Measurements from ENCODE around the gene SACM1L. TPM values are rescaled to one million over a fixed set of nuclear protein-coding genes. Genes with fewer than 3 reads are reported as not detected.

The SACM1L gene
- total and polyA plus RNA-seq, 2 of the 8 experiments (the other 6 are each of a cell fraction or from before 2014, with no cell fraction given): 20.1 to 61.0 TPM

GRCh38 chr3:45684327-45684892 lies 4.8 kb upstream of the SACM1L start:
- Histone ChIP-seq H4K8ac (ENCODE audit: extremely low read depth, insufficient read depth, low read length) (0 out of 2 replicates have a peak overlapping the region, but pooled peaks have one; percentile 4), H3K36me3 (ENCODE audit: control insufficient read depth in 2 of 4, insufficient read depth in 4 of 4, low read length in 3 of 4) (peaks cover 0 to 3% (median 0%) of the 10 kb centered on the region in 4 experiments; a peak in 1 of 8 replicates), H2AFZ (ENCODE audit: low read length) (no peak overlapping the region), H3K4ac (replicated peaks; ENCODE audit: insufficient read length, low read depth, low read length) (no peak overlapping the region), H2AK5ac (ENCODE audit: low read depth, low read length) (peak overlapping the region; percentile 78; the same call in 1 of the 2 replicates), H4K20me1 (replicated peaks in 1 of 2; ENCODE audit: control insufficient read depth in 1 of 2, insufficient read depth in 2 of 2, low read length in 2 of 2) (no peaks in the 10 kb centered on the region), H3K27me3 (replicated peaks in 1 of 4; ENCODE audit: control insufficient read depth in 3 of 4, extremely low read depth in 1 of 4, insufficient read depth in 3 of 4, low read length in 3 of 4) (no peaks in the 10 kb centered on the region), H3K4me1 (replicated peaks in 1 of 4; ENCODE audit: control insufficient read depth in 3 of 4, insufficient read depth in 4 of 4, low read length in 3 of 4) (peaks cover 11 to 16% (median 13%) of the 10 kb centered on the region in 4 experiments; a peak in 6 of 7 replicates), H3K4me3 (ENCODE audit: extremely low read depth in 1 of 4, insufficient read depth in 2 of 4, low read depth in 3 of 4, low read length in 4 of 4) (peak overlapping the region in 2 of 4 experiments; percentile 7 to 21; a peak in 3 of 8 replicates), H3K9ac (replicated peaks in 1 of 4; ENCODE audit: extremely low read depth in 1 of 4, low read depth in 3 of 4, low read length in 3 of 4) (peak overlapping the region in 2 of 4 experiments; percentile 40 to 46; a peak in 3 of 7 replicates), H3K79me1 (ENCODE audit: low read depth, low read length) (no peaks in the 10 kb centered on the region), H3K14ac (ENCODE audit: insufficient read length) (no peak overlapping the region), H3K56ac (replicated peaks; ENCODE audit: insufficient read length, low read depth, low read length) (no peak overlapping the region), H4K5ac (ENCODE audit: insufficient read length, low read depth, low read length) (no peak overlapping the region), H2BK15ac (ENCODE audit: low read length) (peak overlapping the region; percentile 72; the same call in 1 of the 2 replicates), H2BK5ac (ENCODE audit: low read depth, low read length) (peak overlapping the region; percentile 86; the same call in 1 of the 2 replicates), H3K79me2 (ENCODE audit: control insufficient read depth in 1 of 2, insufficient read depth in 2 of 2, low read length in 2 of 2) (no peaks in the 10 kb centered on the region; a peak in 1 of 4 replicates), H4K91ac (replicated peaks; ENCODE audit: insufficient read length, low read length) (peak overlapping the region; percentile 71), H3K18ac (ENCODE audit: extremely low read depth, low read length) (peak overlapping the region; percentile 86; the same call in 1 of the 2 replicates), H2BK120ac (replicated peaks; ENCODE audit: low read depth, low read length) (no peak overlapping the region), H3K9me3 (ENCODE audit: insufficient read depth in 2 of 2, low read depth in 1 of 2, low read length in 1 of 2) (peaks cover 6 to 7% of the 10 kb centered on the region in 2 experiments; a peak in 2 of 4 replicates), H3K27ac (ENCODE audit: low read depth, low read length) (peak overlapping the region; percentile 45; the same call in 1 of the 2 replicates), H3K23me2 (ENCODE audit: low read depth, low read length) (peaks cover 5% of the 10 kb centered on the region), H3K23ac (ENCODE audit: insufficient read length) (no peak overlapping the region), H2BK20ac (ENCODE audit: low read length) (peak overlapping the region; percentile 95), H3K4me2 (ENCODE audit: insufficient read depth in 1 of 2, low read depth in 2 of 2, low read length in 2 of 2) (peak overlapping the region; percentile 32 to 33; a peak in 3 of 4 replicates), H2BK12ac (ENCODE audit: low read depth, low read length) (peak overlapping the region; percentile 93)
- no peak for DNase-seq (ENCODE audit: low read depth in 1 of 2, low spot score in 2 of 2)
- POLR2A ChIA-PET (ENCODE audit: partially characterized antibody): interaction anchor here (0.6 to 2.3 kb wide), 12 partner anchors 8 to 175 kb away, joined by 3 to 14 read pairs (median 4); no protein-coding TSS in a partner anchor
- FAIRE-seq: peak; percentile 88
- CTCF ChIA-PET (ENCODE audit: partially characterized antibody): interaction anchor here (0.9 to 1.8 kb wide), 3 partner anchors 28 to 138 kb away, joined by 3 to 6 read pairs (median 4); no protein-coding TSS in a partner anchor
- WGBS, 2 experiments (ENCODE audit: extremely low coverage in 1 of 2, insufficient coverage in 1 of 2, insufficient read length in 1 of 2, insufficient replicate concordance in 2 of 2, low coverage in 1 of 2, low lambda C conversion rate in 2 of 2, missing lambda C conversion rate in 1 of 2): 47% methylated on average over 12 of the region's 12 CpGs; no CpG with 5 or more reads in 1 of the 2 experiments
- TF ChIP-seq ATF2 (IDR thresholded peaks at IDR 0.05; ENCODE audit: low read length): 0 out of 2 replicates have a peak, but pooled peaks have one; percentile 15
- peak; percentile 41 for TF ChIP-seq ASH2L (IDR thresholded peaks at IDR 0.05; ENCODE audit: low read length)
- TF ChIP-seq, protein P1, sequence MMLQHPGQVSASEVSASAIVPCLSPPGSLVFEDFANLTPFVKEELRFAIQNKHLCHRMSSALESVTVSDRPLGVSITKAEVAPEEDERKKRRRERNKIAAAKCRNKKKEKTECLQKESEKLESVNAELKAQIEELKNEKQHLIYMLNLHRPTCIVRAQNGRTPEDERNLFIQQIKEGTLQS (IDR thresholded peaks at IDR 0.05; ENCODE audit: insufficient read depth, low read depth, low read length): no peak
- no peak for TF ChIP-seq CHD1 (IDR thresholded peaks at IDR 0.05; ENCODE audit: low read depth, low read length)
- TF ChIP-seq RXRA (IDR thresholded peaks at IDR 0.05; ENCODE audit: insufficient read depth, low read depth, low read length): no peak
- no peak for TF ChIP-seq POU5F1 (IDR thresholded peaks at IDR 0.05; ENCODE audit: low read depth, low read length)
- no peak for TF ChIP-seq TAF7 (optimal IDR thresholded peaks at IDR 0.05; ENCODE audit: borderline replicate concordance, low read depth, low read length)
- TF ChIP-seq, protein P2, sequence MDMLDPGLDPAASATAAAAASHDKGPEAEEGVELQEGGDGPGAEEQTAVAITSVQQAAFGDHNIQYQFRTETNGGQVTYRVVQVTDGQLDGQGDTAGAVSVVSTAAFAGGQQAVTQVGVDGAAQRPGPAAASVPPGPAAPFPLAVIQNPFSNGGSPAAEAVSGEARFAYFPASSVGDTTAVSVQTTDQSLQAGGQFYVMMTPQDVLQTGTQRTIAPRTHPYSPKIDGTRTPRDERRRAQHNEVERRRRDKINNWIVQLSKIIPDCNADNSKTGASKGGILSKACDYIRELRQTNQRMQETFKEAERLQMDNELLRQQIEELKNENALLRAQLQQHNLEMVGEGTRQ (IDR thresholded peaks at IDR 0.05; ENCODE audit: low read length): no peak

All from H1 (cell line).